ENCODE results near the gene LYRM9.

GRCh38 chr17:27912964-27913363, 19.8 kb upstream of the LYRM9 start:
- TF ChIP-seq YY1 (IDR thresholded peaks at IDR 0.05; ENCODE audit: low read depth) = no peak
- TF ChIP-seq REST (IDR thresholded peaks at IDR 0.05; ENCODE audit: low read depth) = no peak
- TF ChIP-seq NFIC (IDR thresholded peaks at IDR 0.05) = no peak
- TF ChIP-seq FOXM1 (IDR thresholded peaks at IDR 0.05; ENCODE audit: borderline replicate concordance, low read depth) = no peak
- no peak for TF ChIP-seq RAD21 (IDR thresholded peaks at IDR 0.05; ENCODE audit: low read depth)
- TF ChIP-seq, protein P1, sequence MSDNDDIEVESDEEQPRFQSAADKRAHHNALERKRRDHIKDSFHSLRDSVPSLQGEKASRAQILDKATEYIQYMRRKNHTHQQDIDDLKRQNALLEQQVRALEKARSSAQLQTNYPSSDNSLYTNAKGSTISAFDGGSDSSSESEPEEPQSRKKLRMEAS (IDR thresholded peaks at IDR 0.05) = no peak
- TF ChIP-seq ZBTB7A (IDR thresholded peaks at IDR 0.05; ENCODE audit: low read depth) = no peak
- no peak for TF ChIP-seq EP300 (IDR thresholded peaks at IDR 0.05; ENCODE audit: borderline replicate concordance)
- TF ChIP-seq TAF1 (IDR thresholded peaks at IDR 0.05; ENCODE audit: low read depth) = no peak
- no peak for TF ChIP-seq CREB1 (IDR thresholded peaks at IDR 0.05; ENCODE audit: low read depth)
- no peak for TF ChIP-seq USF1 (IDR thresholded peaks at IDR 0.05)
- TF ChIP-seq EGR1 (IDR thresholded peaks at IDR 0.05) = no peak
- no peak for TF ChIP-seq TCF12 (IDR thresholded peaks at IDR 0.05; ENCODE audit: low read depth)
